SK-N-SH (cell line): ENCODE measurements around the gene DGKD. TPM values are rescaled to one million over a fixed set of nuclear protein-coding genes. Genes with fewer than 3 reads are reported as not detected.

ENCODE experiments used
- CTCF ChIA-PET: fragments of 300-600, 350-600 bp; formaldehyde crosslinking; extraction: SDS; loops from one replicate; lab custom pipeline; 2021; lab: Yijun Ruan, JAX
- POLR2A ChIA-PET: fragments of 350-600 bp; sonication (Branson Sonifier 250); formaldehyde crosslinking; extraction: SDS; loops from one replicate; lab custom pipeline; 2020; ENCODE audit warnings: antibody characterized with exemption, inconsistent platforms; lab: Yijun Ruan, JAX
- DNase-seq: peaks from one replicate; pipeline ENCODE4 v3.0.0; 2012
- H2AFZ ChIP-seq: fragments of 200-600 bp; sonication (generic); 2 replicates; pipeline ENCODE4 v1.8.1; 2016; ENCODE audit warnings: antibody characterized with exemption, mild to moderate bottlenecking, low read depth
- H3F3A ChIP-seq: fragments of 200-600 bp; sonication (generic); replicated peaks from 2 replicates; pipeline ENCODE3; 2016; ENCODE audit warnings: antibody characterized with exemption, mild to moderate bottlenecking; ENCODE audit not compliant: insufficient read depth
- H3K27ac ChIP-seq, 2 experiments: fragments of 200-500 bp in 1 of 2; fragments of 200-600 bp in 1 of 2; sonication (Bioruptor generic) in 1 of 2; sonication (generic), shearing (Covaris generic) in 1 of 2; 2 replicates each; pipeline versions ENCODE4 v1.5.1 to v1.6.1; 2014 to 2016; ENCODE audit warnings: low read depth in 2 of 2, inconsistent platforms in 1 of 2, low read length in 1 of 2, mild to moderate bottlenecking in 1 of 2, mixed read lengths in 1 of 2
- H3K27me3 ChIP-seq: fragments of 200-600 bp; sonication (generic), shearing (Covaris generic); 2 replicates; pipeline ENCODE4 v1.6.1; 2016; ENCODE audit warnings: mixed run types; ENCODE audit not compliant: insufficient read depth
- H3K36me3 ChIP-seq, 2 experiments: fragments of 200-500 bp in 1 of 2; fragments of 200-600 bp in 1 of 2; sonication (Bioruptor generic) in 1 of 2; sonication (generic) in 1 of 2; replicated peaks in 1 of 2; 2 replicates each; pipeline versions ENCODE3 to v1.5.1; 2014 to 2016; ENCODE audit warnings: low read length in 1 of 2, mild to moderate bottlenecking in 1 of 2; ENCODE audit not compliant: insufficient read depth in 2 of 2, control insufficient read depth in 1 of 2
- H3K4me1 ChIP-seq, 2 experiments: fragments of 200-500 bp in 1 of 2; fragments of 200-600 bp in 1 of 2; sonication (Bioruptor generic) in 1 of 2; sonication (generic), shearing (Covaris generic) in 1 of 2; 2 replicates each; pipeline versions ENCODE4 v1.5.1 to v1.6.1; 2014 to 2016; ENCODE audit warnings: low read depth in 1 of 2, low read length in 1 of 2, mixed run types in 1 of 2; ENCODE audit not compliant: insufficient read depth in 2 of 2, control insufficient read depth in 1 of 2
- H3K4me2 ChIP-seq: fragments of 200-600 bp; sonication (generic), shearing (Covaris generic); 2 replicates; pipeline ENCODE4 v1.6.1; 2017; ENCODE audit warnings: mixed run types
- H3K4me3 ChIP-seq, 2 experiments: fragments of 200-500 bp in 1 of 2; fragments of 200-600 bp in 1 of 2; sonication (Bioruptor generic) in 1 of 2; sonication (generic), shearing (Covaris generic) in 1 of 2; 2 replicates each; pipeline versions ENCODE4 v1.5.1 to v1.8.1; 2014 to 2016; ENCODE audit warnings: low read depth in 2 of 2, inconsistent platforms in 1 of 2, low read length in 1 of 2, mild to moderate bottlenecking in 1 of 2, mixed read lengths in 1 of 2, moderate library complexity in 1 of 2
- H3K79me2 ChIP-seq: fragments of 200-600 bp; sonication (generic); 2 replicates; pipeline ENCODE4 v1.8.1; 2017; ENCODE audit warnings: mild to moderate bottlenecking; ENCODE audit not compliant: insufficient read depth
- H3K9ac ChIP-seq: fragments of 200-600 bp; sonication (generic); 2 replicates; pipeline ENCODE4 v1.6.1; 2017; ENCODE audit warnings: mixed run types
- H3K9me2 ChIP-seq: fragments of 200-600 bp; sonication (generic); 2 replicates; pipeline ENCODE4 v1.6.1; 2017; ENCODE audit warnings: mixed run types
- H3K9me3 ChIP-seq: fragments of 200-600 bp; sonication (generic); 2 replicates; pipeline ENCODE4 v1.6.1; 2017; ENCODE audit warnings: mixed run types, mild to moderate bottlenecking, moderate library complexity
- H4K20me1 ChIP-seq: fragments of 200-600 bp; sonication (generic); 2 replicates; pipeline ENCODE4 v1.6.1; 2017; ENCODE audit warnings: mild to moderate bottlenecking, mixed run types; ENCODE audit not compliant: insufficient read depth
- CHD2 ChIP-seq: fragments of 150-350 bp; IDR thresholded peaks from 2 replicates; pipeline ENCODE4 v1.6.1; 2018; ENCODE audit warnings: low read length; ENCODE audit not compliant: partially characterized antibody
- FOXM1 ChIP-seq: IDR thresholded peaks from 2 replicates; pipeline ENCODE4 v1.4.0; 2012; ENCODE audit warnings: low read depth, mild to moderate bottlenecking
- JUND ChIP-seq: IDR thresholded peaks from 2 replicates; pipeline ENCODE4 v1.4.0; 2012
- NRF1 ChIP-seq: IDR thresholded peaks from 2 replicates; pipeline ENCODE4 v1.6.1; 2012; ENCODE audit warnings: low read depth, mild to moderate bottlenecking, low read length
- PBX3 ChIP-seq: IDR thresholded peaks from 2 replicates; pipeline ENCODE4; 2012
- POLR2AphosphoS5 ChIP-seq: IDR thresholded peaks from 2 replicates; pipeline ENCODE4 v1.6.1; 2012; ENCODE audit warnings: low read depth, low read length
- RXRA ChIP-seq: IDR thresholded peaks from 2 replicates; pipeline ENCODE4 v1.4.0; 2012; ENCODE audit warnings: low read depth, mild to moderate bottlenecking, borderline replicate concordance
- TAF1 ChIP-seq: IDR thresholded peaks from 2 replicates; pipeline ENCODE4 v1.6.1; 2012; ENCODE audit warnings: low read depth, mild to moderate bottlenecking, low read length, moderate library complexity, borderline replicate concordance
- TCF12 ChIP-seq: IDR thresholded peaks from 2 replicates; pipeline ENCODE4 v1.4.0; 2012
- TEAD4 ChIP-seq: IDR thresholded peaks from 2 replicates; pipeline ENCODE4 v1.4.0; 2012; ENCODE audit warnings: mild to moderate bottlenecking, borderline replicate concordance; ENCODE audit not compliant: insufficient read depth
- YY1 ChIP-seq: IDR thresholded peaks from 2 replicates; pipeline ENCODE4 v1.4.0; 2012; ENCODE audit warnings: low read depth, mild to moderate bottlenecking
- ZBTB33 ChIP-seq: IDR thresholded peaks from 2 replicates; pipeline ENCODE4 v1.4.0; 2012; ENCODE audit warnings: low read depth, borderline replicate concordance
- WGBS: methylation state at CpG from one replicate; pipeline ENCODE4 v1.1.6; 2017; ENCODE audit warnings: low lambda C conversion rate; 5-methylcytosine and 5-hydroxymethylcytosine counted together
- polyA plus RNA-seq, 3 experiments: library from polyadenylated mRNA; depleted of rRNA; stranded (reverse); fragments of >200 nt; gene quantifications; 2 replicates each; pipeline ENCODE4 v1.2.3, GENCODE V29; 2012
- TF ChIP-seq, protein P1 (sequence below): IDR thresholded peaks from 2 replicates; pipeline ENCODE4 v1.4.0; 2012; ENCODE audit warnings: low read depth, borderline replicate concordance
- TF ChIP-seq, protein P2 (sequence below): fragments of 150-350 bp; IDR thresholded peaks from 2 replicates; pipeline ENCODE4 v1.6.1; 2016; ENCODE audit warnings: mild to moderate bottlenecking, low read depth, low read length

The DGKD gene
- polyA plus RNA-seq, 1 of the 3 experiments (the other 2 are of a cell fraction), result 21.7 TPM

DNA sequence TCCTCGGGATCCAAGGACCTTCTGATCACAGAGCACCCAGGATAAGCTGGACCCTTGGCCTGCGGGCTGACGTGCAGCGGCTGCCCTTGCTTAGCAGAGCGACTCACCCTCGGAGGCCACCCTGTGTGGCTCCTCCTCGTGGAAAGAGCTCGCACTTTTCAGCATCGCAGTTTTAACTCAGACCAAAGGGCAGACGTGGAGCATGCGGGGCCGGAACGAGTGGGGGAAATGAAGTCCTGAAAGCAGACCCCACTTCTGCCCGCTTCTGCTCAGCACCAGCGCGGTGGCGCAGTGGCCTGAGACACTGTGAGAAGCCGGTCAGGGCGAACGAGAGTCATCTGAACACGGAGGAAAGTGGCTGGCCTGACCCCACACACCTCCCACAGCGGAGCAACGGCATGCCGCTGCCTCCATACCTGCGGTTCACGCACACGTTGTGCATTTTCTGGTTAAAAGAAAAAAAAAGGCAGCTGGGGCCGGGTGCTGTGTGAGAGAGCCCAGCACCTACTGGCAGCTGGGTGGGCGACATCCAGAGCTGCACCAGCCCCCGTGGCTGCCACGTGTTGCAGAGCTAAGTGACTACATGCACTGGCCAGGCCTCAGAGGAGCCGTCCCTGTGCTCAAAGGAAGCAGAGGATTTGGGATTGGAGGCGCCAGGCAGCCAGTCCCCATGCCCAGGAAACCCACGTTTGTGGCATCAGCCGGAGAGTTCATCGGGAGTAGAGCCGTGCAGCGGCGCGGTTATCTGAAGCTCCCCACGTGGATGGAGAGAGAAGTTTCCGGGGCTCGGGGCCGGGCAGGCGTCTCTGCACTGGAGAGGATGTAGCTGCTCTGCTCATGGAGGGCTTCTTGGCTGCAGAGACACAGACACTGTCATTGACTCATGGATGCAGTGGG, 122.6 kb downstream of the DGKD start:
- H3K27ac ChIP-seq, result no peak overlapping the region
- H3K27me3 ChIP-seq, result no peaks in the 10 kb centered on the region
- H3K79me2 ChIP-seq, result no peaks in the 10 kb centered on the region
- H3K9me2 ChIP-seq, result no peaks in the 10 kb centered on the region
- no peak for DNase-seq
- H3K36me3 ChIP-seq, result peaks cover 3 to 38% of the 10 kb centered on the region in 2 experiments
- no peaks in the 10 kb centered on the region for H3K9me3 ChIP-seq
- no peak overlapping the region for H2AFZ ChIP-seq
- no peak overlapping the region for H3K9ac ChIP-seq
- H3K4me2 ChIP-seq, result no peak overlapping the region
- ChIA-PET CTCF (no interaction called here), POLR2A (no interaction called here)
- no peaks in the 10 kb centered on the region for H4K20me1 ChIP-seq
- no peaks in the 10 kb centered on the region; a peak in 1 of 4 replicates for H3K4me1 ChIP-seq
- TF ChIP-seq TEAD4 (no peak), NRF1 (no peak), POLR2AphosphoS5 (no peak), TCF12 (no peak), ZBTB33 (no peak), YY1 (no peak), CHD2 (no peak), TAF1 (no peak), PBX3 (no peak), FOXM1 (no peak), JUND (no peak), RXRA (no peak)
- TF ChIP-seq, protein P1, sequence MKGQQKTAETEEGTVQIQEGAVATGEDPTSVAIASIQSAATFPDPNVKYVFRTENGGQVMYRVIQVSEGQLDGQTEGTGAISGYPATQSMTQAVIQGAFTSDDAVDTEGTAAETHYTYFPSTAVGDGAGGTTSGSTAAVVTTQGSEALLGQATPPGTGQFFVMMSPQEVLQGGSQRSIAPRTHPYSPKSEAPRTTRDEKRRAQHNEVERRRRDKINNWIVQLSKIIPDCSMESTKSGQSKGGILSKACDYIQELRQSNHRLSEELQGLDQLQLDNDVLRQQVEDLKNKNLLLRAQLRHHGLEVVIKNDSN, result no peak
- TF ChIP-seq, protein P2, sequence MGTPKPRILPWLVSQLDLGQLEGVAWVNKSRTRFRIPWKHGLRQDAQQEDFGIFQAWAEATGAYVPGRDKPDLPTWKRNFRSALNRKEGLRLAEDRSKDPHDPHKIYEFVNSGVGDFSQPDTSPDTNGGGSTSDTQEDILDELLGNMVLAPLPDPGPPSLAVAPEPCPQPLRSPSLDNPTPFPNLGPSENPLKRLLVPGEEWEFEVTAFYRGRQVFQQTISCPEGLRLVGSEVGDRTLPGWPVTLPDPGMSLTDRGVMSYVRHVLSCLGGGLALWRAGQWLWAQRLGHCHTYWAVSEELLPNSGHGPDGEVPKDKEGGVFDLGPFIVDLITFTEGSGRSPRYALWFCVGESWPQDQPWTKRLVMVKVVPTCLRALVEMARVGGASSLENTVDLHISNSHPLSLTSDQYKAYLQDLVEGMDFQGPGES, result no peak
- H3F3A ChIP-seq, result no peaks in the 10 kb centered on the region
- WGBS, result 95% methylated on average over 25 of the region's 45 CpGs
- no peak overlapping the region for H3K4me3 ChIP-seq
